ENCODE measurements around the gene SLC13A2.

DNA sequence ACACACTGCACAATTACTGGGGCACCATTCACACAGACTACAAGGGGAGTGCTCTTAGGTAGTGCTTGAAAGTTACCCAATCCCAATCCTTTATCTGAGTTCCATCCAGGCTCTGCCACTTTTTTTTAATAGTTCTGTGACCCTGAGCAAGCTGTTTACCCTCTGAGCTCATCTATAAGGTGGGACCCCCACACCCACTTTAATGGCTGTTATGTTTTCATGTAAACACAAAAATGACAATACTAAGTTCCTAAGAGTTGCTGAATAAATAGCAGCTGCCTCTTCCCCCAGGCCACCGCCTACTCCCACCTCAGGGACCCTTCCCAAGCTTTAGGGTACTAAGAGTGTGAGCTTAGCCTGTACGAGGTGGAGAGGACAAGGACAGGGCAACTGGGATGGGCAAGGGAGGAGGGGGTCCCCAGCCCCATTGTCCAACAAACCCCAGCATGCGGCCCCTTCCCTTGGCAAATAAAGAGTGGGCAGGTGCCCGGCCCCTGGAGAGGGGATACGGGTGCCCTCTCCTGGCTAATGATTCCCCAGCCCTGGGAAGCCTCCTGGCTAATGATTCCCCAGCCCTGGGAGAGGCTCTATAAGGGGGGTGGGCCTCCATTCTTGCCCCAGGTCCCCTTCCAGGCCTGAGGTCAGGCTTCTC, 14.6 kb downstream of the SLC13A2 start:
- TF ChIP-seq EZH2 (IDR thresholded peaks at IDR 0.05; ENCODE audit: borderline replicate concordance, low read length), result no peak
- TF ChIP-seq, protein P1, sequence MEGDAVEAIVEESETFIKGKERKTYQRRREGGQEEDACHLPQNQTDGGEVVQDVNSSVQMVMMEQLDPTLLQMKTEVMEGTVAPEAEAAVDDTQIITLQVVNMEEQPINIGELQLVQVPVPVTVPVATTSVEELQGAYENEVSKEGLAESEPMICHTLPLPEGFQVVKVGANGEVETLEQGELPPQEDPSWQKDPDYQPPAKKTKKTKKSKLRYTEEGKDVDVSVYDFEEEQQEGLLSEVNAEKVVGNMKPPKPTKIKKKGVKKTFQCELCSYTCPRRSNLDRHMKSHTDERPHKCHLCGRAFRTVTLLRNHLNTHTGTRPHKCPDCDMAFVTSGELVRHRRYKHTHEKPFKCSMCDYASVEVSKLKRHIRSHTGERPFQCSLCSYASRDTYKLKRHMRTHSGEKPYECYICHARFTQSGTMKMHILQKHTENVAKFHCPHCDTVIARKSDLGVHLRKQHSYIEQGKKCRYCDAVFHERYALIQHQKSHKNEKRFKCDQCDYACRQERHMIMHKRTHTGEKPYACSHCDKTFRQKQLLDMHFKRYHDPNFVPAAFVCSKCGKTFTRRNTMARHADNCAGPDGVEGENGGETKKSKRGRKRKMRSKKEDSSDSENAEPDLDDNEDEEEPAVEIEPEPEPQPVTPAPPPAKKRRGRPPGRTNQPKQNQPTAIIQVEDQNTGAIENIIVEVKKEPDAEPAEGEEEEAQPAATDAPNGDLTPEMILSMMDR (conservative IDR thresholded peaks at IDR 0.05 in 1 of 2, IDR thresholded peaks at IDR 0.05 in 1 of 2; ENCODE audit: extremely low read depth in 1 of 2, insufficient read depth in 1 of 2, low read depth in 1 of 2, low read length in 2 of 2), result no peak
